Cardiac septum (tissue), 1 donor: ENCODE data around the gene CCDC186. TPM values are rescaled to one million over a fixed set of nuclear protein-coding genes. Genes with fewer than 3 reads are reported as not detected.

ENCODE experiments used
- DNase-seq: peaks from one replicate; pipeline ENCODE4 v3.0.0-alpha.2; 2020; ENCODE audit warnings: low spot score
- intact Hi-C: fragments of 100-400 bp; cut with DNase I; formaldehyde crosslinking; loops from one replicate; pipeline ENCODE4 v1.14.0; 2022
- long read RNA-seq: library from polyadenylated mRNA; unstranded; transcript quantifications from one replicate; pipeline ENCODE4 v2.0.0, GENCODE V29; 2021
- total RNA-seq: library from RNA; stranded (reverse); fragmentation: NEBNext Ultra II Directional; extraction: Animal tissue kit (Norgen Biotek cat#: 25700); gene quantifications from one replicate; pipeline ENCODE4 v1.2.1, GENCODE V29; 2021
- donor health status: DM: no; HTN: no; CAD: no.

The CCDC186 gene
- 19.5 TPM for total RNA-seq
- long read RNA-seq, full-length matches to known transcripts: 6 of 24 reads
- long read RNA-seq, partial matches to known transcripts: 12 of 24 reads
- long read RNA-seq, other reads (novel, unspliced or antisense): 6 of 24 reads

DNA sequence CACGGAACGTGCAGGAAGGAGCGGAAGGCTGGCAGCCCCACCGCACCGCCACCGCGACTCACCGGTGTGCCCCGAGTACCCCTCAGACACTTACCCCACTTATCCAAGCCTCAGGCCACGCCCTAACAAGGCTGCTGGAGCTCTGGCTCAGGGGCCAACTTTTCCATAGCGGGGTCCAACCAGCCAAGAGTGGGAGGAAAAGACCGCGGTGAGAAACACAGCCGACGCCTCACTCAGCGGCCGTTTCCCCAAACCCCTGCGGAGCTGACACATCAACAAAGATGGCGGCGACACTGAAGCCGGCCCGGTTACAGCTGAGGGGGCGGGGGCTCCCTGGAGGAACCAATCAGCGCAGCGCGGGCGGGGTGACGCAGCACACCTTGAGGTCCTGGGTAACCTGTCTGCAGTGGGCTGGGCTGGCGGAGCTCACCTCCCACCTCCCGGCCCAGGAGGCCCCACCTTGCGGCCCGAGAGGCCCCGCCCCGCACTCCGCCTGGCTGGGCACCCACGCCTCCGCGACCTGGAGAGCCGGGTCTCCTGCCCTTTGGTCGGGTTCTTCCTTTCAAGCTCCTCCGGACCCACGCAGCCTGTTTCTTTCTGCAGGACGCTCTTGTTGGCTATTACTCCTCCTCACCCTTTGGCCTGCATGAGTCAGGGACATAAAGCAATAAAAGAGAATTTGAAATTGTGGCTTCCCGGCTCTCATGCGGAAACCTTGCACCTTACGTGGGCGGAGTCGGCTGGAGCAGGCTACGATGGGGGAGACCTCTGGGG lies at the start of gene CCDC186:
Gene CCDC186, minus strand, starts transcription at position 283 of the 774 bp plus-strand sequence. CDS start 10,935 bp downstream, outside the sequence.
- intact Hi-C loops: loop anchor here (5.0 kb wide), 1 partner anchor 98 kb away; no protein-coding TSS in a partner anchor
- peak; percentile 98 for DNase-seq

GRCh38 chr10:114223066-114223465 lies 49.1 kb upstream of the CCDC186 start:
- intact Hi-C loops: no loop called here

GRCh38 chr10:114221235-114221634 lies 47.2 kb upstream of the CCDC186 start:
- intact Hi-C loops: no loop called here
- DNase-seq: no peak

More at GRCh38 chr10:114223066-114223465, 49.1 kb upstream of the CCDC186 start:
- DNase-seq: no peak

DNA sequence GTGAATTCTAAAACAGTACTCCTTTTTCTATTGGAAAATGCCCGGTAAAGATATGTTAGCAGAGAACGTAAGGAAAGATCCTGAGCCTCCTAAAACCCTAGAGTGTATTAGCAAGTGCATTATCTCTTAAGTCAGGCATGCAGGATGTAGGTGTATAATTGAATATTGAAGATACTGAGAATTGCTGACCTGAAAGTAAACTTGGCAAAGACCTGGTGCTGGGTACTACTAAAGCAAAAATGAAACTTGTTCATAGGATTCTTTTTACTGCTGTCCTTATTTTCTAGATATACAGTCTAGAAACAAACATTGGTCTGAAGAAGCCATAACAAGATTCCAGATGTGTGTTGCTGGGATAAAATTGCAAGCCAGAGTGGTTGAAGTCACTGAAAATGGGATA lies 46.3 kb upstream of the CCDC186 start:
- DNase-seq: no peak
- intact Hi-C loops: no loop called here

GRCh38 chr10:114215033-114215432 lies 41.0 kb upstream of the CCDC186 start:
- intact Hi-C loops: no loop called here
- no peak for DNase-seq

DNA sequence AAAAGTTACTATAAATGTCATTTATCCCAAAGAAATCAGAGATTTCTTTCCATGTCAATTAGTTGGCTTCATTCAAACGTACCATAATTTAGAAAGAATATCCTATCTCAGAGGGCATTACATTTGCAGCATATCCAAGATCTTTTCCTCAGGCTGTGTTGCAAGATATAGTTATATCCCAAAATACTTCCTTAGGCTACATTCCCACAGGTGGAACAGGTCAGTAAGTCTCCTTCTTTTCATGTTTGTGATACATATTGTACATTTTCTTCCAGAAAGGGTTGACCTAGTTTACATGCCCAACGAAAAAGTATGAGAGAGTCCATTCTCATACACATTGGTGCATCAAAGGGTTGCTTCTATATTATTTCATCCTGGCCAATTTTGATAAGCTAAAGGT lies 38.1 kb upstream of the CCDC186 start:
- intact Hi-C loops: no loop called here

GRCh38 chr10:114208351-114208750 lies 34.3 kb upstream of the CCDC186 start:
- DNase-seq: no peak
- intact Hi-C loops: no loop called here

More for the DNA sequence above, 38.1 kb upstream of the CCDC186 start:
- DNase-seq: no peak

GRCh38 chr10:114207349-114207748 lies 33.3 kb upstream of the CCDC186 start:
- intact Hi-C loops: no loop called here
- no peak for DNase-seq

DNA sequence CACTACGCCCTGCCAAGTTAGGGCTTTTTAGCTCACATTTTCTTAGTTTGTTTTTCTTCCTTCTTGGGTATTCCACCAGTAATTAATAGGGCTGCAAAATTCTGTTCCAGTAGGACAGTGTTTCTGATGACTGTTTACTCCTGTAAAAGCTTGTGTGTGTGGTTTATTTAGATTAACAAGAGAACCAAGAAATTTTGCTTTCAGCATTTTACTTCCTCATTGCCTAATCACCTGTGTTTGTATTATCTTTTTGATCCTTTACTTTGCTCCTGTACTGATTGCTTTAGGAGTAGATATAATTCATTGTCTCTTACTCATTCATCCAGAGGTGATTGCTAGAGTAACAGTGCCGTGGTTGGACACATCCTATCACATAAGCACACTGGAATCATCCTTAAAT lies 32.9 kb upstream of the CCDC186 start:
- intact Hi-C loops: no loop called here
- no peak for DNase-seq

DNA sequence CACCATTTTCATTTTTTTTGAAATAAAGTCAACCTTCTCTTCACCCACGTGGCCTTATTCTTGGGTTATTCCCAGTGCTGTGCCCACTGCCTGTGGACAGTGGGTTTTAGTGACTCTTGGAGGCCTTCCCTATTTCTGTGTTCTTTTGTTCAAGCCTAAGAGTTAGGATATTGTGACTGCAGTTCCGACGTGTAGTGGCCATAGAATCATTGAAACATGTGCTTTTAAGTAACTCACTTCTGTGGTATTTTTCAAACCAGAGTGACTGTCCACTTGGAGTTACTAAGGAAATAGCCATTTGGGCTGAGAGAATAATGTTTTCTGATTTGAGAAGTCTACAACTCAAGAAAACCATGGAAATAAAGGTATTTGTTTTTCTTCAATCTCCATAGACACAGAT lies 28.8 kb upstream of the CCDC186 start:
- intact Hi-C loops: no loop called here
- DNase-seq: no peak

- intact Hi-C loops: no loop called here
- no peak for DNase-seq
Measured at GRCh38 chr10:114199239-114199638, 25.2 kb upstream of the CCDC186 start.

GRCh38 chr10:114195079-114195478 lies 21.1 kb upstream of the CCDC186 start:
- intact Hi-C loops: no loop called here
- no peak for DNase-seq

DNA sequence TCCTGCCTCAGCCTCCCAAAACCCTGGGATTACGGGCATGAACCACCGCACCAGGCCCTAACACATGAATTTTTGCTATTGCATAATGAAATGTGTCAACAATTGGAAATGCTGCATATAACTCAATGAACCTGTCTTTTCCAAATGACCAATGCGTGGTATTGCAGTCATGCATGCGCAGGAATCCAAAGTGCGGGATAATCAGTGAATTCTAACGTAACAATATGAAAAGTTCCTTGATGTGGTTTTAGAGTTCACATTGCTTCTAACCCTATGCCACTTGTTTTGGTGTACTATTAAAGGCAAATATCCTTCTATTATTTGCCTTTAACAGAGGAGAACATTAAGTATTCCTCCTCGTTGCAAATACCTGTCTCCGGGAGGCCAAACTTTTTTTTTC lies 15.7 kb upstream of the CCDC186 start:
- no peak for DNase-seq
- intact Hi-C loops: no loop called here

- intact Hi-C loops: no loop called here
- DNase-seq: no peak
Measured at GRCh38 chr10:114188900-114189299, 14.9 kb upstream of the CCDC186 start.

DNA sequence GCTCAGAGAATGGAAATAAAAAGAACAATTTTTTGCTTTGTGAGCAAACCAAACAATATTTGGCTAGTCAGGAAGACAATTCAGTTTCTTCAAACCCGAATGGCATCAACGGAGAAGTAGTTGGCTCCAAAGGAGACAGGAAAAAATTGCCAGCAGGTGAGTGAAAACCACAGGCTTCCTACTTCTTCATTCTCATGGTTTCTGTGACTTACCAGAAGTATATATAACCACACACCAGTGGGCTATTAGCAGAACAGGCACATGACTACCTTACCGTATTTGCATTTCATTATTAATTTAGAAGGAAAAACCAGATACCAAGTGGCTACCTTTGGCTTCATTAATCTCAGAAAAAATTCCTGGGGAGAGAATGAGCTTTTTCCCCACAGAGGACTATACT lies 14.0 kb upstream of the CCDC186 start:
- intact Hi-C loops: no loop called here
- no peak for DNase-seq

GRCh38 chr10:114184276-114184675 lies 10.3 kb upstream of the CCDC186 start:
- DNase-seq: no peak
- intact Hi-C loops: no loop called here

GRCh38 chr10:114183563-114183962 lies 9.6 kb upstream of the CCDC186 start:
- no peak for DNase-seq
- intact Hi-C loops: no loop called here

DNA sequence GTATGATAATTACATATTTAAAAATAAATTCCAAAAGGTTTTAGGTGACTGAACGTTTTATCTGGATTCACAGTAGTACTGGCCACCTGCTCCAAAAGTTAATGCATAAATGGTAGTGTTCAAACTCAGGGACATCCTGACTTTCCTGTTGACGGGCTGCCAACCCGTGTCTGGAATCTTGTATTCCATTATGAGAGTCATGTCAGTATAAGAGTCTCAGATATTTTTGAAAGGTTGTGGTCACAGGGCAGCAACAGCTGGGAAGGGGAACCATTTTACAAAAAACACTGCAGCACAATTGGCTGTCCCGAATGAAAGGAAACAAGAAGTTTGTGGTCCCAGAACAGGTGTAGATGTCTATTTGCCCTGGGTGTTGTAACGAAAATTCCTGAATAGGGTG lies 8.0 kb upstream of the CCDC186 start:
- no peak for DNase-seq
- intact Hi-C loops: no loop called here

- DNase-seq: no peak
- intact Hi-C loops: no loop called here
Measured at GRCh38 chr10:114180937-114181336, 6.9 kb upstream of the CCDC186 start.

DNA sequence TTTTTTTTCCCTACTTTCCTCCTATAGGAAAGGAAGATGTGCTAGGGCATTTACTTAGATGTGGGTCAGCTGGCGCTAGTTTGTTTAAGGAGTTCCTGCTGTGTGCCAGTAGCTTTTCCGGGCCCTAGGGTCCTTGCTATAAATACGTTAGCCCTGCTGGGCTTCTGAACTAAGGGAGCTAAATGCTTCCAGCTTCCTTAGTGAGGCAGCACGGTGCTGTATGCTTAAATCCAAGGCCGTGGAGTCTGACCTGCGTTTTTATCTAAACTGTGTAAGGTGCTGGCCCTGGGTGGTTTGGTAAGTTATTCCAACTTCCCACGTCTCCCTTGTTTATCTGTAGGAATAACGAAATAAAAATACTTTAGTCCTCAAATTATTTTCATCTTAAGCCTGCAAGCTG lies 5.7 kb upstream of the CCDC186 start:
- DNase-seq: no peak
- intact Hi-C loops: no loop called here

GRCh38 chr10:114179148-114179547 lies 5.1 kb upstream of the CCDC186 start, which contains the start of gene TDRD1:
Gene TDRD1 (plus strand): TSS chr10:114179353. CDS start chr10:114187832, 8,479 bp downstream.
- DNase-seq: no peak
- intact Hi-C loops: no loop called here
